GM18517 (cell line): Measurements from ENCODE around the gene PRKCQ.

Experiments used
- ATAC-seq: cut with Tn5 transposase; IDR thresholded peaks from one replicate; pipeline ENCODE4 v1.9.1; 2021; ENCODE audit warnings: mild to moderate bottlenecking, moderate library complexity; ENCODE audit not compliant: unreplicated experiment

PRKCQ gene

DNA sequence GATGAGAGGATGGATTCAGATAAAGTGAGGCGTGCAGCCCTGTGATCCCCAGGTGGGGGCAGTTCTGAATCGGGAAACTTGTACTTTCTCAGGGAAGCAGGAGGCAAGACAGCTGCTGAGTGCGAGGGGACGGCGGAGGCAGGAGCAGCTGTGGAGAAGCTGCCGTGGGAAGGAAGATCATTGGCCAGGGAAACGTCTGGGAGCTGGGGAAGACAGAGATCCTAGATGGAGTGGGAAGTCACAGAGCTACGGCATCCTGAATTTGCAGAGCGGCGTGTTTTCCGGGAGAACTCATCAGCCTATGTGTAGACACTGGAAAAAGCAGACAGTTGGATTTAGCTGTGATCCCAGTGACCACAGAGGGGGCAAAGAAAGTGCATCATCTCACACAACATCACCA, 9.2 kb downstream of the PRKCQ start:
- ATAC-seq, result no peak

- ATAC-seq, result no peak
Observed at GRCh38 chr10:6569259-6569658, 10.8 kb downstream of the PRKCQ start.

DNA sequence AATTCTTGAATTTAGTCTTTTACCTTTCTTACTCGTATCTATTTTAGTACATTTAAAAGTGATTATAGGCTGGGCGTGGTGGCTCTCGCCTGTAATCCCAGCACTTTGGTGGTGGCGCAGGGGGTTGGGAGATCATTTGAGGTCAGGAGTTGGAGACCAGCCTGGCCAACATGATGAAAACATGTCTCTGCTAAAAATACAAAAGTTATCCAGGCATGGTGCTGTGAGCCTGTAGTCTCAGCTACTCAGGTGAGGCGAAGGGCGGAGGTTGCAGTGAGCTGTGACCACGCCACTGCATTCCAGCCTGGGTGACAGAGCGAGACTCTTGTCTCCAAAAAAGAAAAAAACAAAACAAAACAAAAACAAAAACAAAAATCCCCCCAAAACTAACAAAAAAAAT, 12.2 kb downstream of the PRKCQ start:
- ATAC-seq, result no peak

DNA sequence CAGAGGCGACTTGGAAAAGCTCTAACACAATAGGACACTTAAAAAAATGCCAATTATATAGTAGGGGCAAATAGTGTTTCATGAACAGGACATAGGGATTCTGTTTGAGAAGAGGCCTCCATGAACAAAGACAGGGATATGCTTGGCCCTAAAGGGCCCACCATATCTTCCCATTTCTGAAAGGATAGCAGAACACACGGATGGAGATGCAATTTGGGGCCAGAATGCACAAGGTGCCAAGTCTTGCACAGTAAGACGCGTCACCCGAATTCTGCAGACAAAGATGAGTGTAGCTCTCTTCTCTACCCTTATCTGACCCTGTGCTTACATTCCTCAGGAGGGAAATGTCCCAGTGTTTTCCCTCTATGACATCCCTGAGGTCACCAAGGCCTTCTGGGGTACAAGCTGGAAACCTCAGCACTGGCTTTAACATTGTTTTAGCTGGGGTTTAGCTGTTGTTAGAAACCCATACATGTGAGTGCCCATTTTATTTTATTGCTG, 12.8 kb downstream of the PRKCQ start:
- no peak for ATAC-seq

DNA sequence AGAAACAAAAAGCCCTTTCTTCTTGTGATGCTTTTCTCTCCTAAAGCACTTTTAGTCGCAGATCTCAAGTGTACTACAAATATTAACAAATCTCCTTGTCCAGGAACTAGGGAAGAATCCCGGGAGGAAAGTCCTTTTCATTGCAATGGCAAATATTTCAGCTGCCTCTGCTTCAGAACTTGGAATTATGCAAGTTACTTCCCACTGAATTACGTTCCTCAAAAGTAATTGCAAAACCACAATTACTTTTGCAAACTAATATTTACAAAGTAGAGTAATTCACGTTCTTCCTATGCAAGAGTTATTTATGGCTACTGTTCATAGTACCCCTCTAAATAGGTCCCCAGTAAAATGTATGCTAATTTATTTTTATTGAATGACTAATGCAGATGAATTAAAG, 14.5 kb downstream of the PRKCQ start:
- no peak for ATAC-seq

- ATAC-seq, result no peak
Observed at GRCh38 chr10:6564367-6564766, 15.7 kb downstream of the PRKCQ start.

GRCh38 chr10:6563731-6564130, 16.3 kb downstream of the PRKCQ start:
- ATAC-seq, result no peak

GRCh38 chr10:6563075-6563474, 17.0 kb downstream of the PRKCQ start:
- no peak for ATAC-seq

DNA sequence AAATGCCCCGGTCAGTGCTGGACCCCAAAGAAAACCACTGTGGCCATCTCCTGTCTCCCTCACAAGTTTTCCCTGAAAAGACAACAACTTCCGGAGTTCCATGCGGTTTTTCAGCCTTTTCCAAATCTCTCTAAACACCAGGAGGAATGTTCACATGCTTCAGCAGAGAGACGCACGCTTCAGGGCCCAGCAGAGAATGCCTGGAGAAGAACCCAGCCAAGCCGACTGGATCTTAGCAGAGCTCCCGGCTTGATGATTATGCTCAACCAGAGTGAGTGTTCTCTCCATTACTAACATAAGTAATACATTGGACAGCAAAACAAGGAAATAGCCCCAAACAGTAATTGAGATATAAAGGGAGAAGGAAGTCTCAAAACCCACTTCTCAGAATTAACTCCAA, 17.9 kb downstream of the PRKCQ start:
- no peak for ATAC-seq

DNA sequence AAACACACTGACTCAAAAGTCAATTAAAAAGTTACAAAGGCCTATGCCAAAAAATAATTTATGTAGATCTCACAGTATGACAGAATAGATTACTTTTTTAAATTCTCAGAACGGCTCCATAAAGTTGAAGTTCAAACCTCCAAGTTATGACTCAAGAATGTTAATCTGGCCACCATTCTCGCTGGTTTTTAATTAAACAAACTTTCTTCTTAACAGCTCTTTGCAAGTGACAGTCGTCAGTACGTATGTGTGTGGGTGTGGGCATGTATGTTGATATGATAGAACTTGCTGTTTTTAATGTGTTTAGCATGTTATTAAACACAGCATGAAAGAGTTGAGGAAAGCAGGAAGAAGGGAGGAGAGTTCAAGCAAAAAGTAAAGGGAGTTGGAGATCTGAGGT, 18.5 kb downstream of the PRKCQ start:
- no peak for ATAC-seq

GRCh38 chr10:6558759-6559461, 21.2 kb downstream of the PRKCQ start:
- no peak for ATAC-seq

DNA sequence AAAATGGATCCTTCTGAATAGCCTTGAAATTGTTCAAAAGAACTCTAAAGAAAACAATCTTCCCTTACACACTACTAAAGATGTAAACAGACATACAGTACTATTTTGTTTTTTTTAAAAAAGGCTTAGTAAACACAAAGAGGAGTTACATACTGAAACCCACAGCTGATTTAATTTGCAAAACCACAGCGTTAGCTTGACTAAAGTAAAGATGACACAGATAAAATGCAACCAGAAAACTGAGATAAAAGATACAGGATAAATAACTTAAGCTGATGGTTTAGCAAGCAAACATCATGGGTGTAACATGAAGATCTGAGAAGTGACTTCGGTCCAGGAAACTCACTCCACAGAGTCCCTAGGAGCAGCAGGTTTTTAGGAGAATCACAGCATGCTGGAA, 21.8 kb downstream of the PRKCQ start:
- ATAC-seq, result no peak

DNA sequence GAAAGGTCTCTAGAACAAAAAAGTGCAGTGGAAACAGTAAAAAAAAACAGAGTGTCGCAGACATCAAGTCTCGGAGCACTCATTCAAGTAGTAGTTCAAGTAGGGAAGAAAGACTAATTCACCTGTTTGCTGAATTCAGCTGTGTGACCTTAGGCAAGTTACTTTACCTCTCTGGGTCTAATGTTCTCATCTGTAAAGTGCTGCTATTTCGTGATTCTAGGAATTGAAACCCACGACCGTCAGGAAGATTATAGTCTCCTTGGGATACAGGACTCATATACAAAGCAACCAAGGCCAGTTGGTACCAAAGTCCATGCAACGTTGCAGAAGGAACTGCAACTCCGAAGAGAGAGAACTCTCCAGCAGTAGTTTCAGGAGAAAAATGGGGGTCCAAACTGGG, 26.1 kb downstream of the PRKCQ start:
- no peak for ATAC-seq

DNA sequence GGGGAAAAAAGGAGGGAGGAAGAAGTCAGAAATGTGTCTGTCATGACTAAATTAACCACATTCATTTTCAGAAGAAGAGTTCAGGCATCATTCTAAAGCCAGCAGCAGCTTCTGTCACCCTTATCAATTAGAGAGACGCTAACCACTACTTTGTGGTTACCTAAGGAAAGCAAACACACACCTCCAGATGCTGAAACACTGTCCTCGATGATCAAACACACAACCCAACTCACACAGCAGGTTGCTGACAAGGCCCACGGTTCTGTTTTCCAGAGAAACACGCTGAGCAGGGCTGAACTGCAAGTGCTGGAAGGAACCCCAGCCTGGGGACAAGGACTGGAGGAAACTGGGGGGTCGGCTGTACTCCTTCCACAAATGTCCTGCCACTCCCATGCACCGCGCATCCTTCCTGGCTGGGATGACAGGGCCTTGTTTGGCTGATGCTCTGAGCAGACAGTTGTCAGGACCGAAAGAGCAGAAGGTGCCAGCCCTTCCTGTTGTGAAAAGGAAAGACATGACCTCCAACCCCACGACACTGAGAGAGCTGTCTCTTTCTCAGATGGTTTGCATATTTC, 36.6 kb downstream of the PRKCQ start:
- ATAC-seq, result no peak

DNA sequence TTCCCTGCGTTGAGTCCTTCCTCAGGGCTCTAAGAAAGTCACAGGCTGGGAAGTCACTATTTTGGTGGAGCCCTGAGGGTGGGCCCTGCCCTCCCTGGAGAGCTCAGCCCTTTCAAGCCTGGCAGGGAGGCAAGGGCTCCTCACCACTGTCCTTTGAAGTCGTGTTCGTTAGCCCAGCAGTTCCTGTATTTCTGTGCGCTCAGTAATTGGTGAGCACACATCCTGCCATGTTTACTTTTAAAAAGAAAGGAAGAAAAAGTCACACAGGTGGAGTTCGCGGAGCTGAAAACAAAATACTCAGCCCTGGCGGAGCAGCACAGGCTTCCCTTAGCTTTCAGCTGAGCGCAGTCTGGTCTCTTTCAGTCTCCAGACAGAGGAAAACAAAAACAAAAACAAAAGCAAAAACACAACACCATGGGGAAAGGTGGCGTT, 37.1 kb downstream of the PRKCQ start:
- no peak for ATAC-seq

DNA sequence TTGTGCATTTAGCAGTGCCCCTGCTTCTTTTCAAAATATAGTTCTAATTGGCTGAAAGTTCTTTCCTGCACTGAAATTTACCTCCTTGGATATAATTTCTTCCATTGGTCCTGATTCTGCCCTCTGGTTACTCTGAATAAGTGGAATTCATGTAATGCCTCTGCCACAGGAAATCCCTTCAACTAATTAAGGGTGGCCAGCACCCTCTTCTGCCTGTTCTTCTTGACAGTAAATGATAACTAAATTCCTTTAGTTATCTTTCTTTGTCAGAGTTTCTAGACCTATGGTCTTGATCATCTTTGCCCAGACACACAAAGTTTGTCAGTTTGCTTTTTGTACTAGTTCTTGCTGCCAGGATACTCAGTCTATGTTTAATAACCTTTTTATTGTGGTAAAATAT, 40.2 kb downstream of the PRKCQ start:
- ATAC-seq, result no peak

DNA sequence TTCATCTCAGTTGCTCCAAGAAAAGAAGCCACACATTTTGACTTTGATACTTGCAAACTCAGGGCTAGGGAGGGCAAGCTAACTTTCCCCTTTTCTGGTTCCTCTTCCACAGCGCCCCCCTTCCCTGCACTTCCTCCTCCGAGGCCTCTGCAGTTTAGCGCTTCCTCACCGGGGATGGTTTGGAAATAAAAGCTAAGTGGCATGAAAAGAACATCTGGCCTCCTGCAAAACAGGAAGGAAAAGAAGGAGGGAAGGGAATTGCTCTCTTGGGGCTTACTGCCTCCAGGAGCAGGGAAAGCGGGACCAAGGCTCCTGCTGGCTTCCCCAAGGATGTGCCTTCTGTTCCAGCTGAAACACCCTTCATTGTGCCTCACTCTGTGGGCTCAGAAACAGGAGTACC, 42.3 kb downstream of the PRKCQ start:
- no peak for ATAC-seq

GRCh38 chr10:6536102-6536501, 44.0 kb downstream of the PRKCQ start:
- no peak for ATAC-seq

- ATAC-seq, result no peak
Observed at GRCh38 chr10:6535156-6535764, 44.8 kb downstream of the PRKCQ start.

DNA sequence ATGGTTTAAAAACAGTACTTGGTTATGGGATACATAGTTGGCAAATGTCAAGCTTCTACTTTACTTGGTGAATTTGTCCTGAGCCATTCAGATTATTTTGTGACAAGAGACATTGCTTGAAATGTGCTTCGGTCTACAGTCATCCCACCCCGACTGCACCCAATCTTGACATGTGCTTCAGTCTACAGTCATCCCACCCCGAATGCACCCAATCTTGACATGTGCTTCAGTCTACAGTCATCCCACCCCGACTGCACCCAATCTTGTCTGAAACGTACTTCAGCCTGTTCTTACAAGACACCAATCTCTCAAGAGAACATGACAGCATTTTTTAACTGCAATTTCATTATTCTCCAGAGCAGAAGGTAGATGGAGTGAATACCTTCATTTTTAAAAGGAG, 47.8 kb downstream of the PRKCQ start:
- ATAC-seq, result no peak

DNA sequence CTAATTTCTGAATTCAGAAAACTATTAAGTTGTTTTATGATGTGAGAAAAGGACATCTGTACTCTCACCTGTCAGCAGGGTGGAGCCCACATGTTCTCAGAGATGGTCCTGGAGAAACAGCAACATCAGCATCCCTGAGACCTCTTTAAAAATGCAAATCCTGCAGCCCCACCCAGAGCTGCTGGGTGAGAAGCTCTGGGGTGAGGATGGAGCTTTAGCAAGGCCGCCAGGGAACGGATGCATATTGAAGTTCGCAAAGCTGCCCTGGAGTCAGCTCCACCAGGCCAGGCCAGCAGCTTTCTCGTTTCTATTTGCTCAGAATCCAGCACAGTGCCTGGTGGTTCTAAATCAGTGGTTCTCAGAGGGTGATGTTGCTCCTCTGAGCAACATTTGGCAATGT, 49.1 kb downstream of the PRKCQ start:
- ATAC-seq, result no peak

- no peak for ATAC-seq
Observed at GRCh38 chr10:6530211-6530840, 49.8 kb downstream of the PRKCQ start.
